GM18951 (cell line): Measurements from ENCODE around the gene LANCL2.

ENCODE experiments used
- POLR2A ChIP-seq: IDR thresholded peaks from 4 replicates; pipeline ENCODE4 v1.6.1; 2011; ENCODE audit warnings: mild to moderate bottlenecking; ENCODE audit not compliant: insufficient read length, insufficient read depth; ENCODE audit errors: extremely low read depth
- in situ Hi-C: fragments of 300-500 bp; cut with MboI; formaldehyde crosslinking; loops from one replicate; pipeline ENCODE4 v1.12.0; 2022; ENCODE audit warnings: low sequenced_read_pairs, mixed read lengths, inconsistent platforms; ENCODE audit not compliant: unreplicated experiment

The LANCL2 gene

DNA sequence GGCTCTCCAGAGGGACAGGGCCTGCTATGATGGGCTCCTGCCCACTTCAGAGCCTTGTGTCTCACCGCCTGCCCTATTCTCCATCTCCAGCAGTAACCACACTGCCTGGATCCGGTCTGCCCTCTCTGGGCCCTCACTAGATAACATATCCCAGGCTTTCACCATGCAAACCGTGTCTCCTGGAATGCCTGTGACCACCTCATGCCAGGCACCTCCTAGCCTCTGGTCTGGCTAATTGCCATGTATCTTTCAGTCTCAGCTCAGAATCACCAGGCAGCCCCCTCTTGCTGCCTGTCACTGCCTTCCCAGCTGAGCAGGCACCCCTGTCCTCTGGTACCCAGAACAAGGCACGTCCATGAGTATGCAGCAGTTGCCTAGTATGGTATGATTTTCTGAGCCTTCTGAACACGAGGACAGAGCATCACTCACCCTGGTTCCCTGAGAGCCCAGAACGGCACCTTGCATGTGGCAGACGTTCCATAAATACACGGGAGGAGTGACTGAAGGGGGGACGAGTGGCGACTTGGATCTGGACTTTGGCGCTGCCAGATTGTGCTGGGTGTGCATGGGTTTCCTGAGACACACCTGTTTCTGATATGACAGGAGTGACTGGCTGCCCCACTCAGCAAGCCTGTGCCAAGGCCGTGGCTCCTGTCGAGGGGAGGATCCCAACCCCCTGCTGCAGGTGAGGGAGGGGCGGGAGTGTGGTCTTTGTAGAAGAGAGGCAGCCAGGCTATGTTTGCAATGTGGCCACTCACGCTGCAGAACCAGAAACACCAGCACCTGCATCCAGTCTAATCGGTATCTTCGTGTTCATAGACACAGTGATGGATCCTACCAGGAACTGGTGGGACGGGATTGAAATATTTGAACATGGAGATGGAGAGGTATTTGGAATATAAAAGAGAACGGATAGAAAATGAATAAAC lies 112.0 kb downstream of the LANCL2 start:
- in situ Hi-C loops = no loop called here

DNA sequence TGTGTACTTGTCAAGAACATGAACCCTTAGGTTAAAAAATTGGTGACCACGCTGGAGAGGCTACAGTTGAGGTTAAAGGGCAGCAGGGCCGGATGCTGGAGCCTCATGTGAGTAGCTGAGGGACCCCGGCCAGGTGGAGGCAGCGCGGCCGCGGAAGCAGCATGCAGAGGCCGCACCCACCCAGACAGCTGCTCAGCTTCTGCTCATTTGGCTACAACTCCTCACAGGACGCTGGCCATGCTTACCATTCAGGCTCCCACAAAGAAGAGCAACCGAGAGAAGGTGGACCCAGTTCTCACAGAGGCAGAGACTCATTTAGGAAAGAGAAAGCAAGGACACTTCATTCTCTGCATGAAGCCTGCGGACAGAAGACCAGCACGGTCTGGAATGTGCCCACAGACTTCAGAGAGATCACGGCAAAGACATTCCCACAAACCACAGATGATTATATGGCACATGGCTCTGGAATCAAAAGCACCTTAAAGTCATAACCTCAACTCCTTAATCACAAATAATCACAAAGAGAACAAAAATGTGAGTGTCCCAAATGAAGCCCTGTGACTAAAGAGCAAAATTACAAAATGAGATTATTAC lies 112.7 kb downstream of the LANCL2 start:
- in situ Hi-C loops = no loop called here
- TF ChIP-seq POLR2A = no peak

More for the DNA sequence above, 112.0 kb downstream of the LANCL2 start:
- TF ChIP-seq POLR2A = no peak

DNA sequence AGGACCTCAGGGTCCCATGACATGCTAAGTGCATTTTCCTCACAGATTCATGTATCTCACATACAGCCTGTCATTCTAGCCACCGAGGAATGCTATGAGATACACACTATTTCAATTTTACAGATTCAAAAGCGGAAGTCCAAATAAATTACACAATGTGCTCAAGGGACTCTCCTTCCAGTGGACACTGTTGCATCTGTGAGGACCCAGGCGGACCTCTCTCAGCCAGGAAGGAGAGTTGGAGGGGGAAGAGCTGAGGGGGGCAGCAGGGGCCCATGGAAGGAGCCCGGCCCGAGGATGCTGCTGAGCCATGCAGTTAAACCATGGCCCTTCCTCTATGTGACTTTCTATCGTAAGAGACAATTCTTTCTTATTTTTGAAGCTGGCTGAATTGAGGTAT lies 113.6 kb downstream of the LANCL2 start:
- in situ Hi-C loops = no loop called here
- no peak for TF ChIP-seq POLR2A

DNA sequence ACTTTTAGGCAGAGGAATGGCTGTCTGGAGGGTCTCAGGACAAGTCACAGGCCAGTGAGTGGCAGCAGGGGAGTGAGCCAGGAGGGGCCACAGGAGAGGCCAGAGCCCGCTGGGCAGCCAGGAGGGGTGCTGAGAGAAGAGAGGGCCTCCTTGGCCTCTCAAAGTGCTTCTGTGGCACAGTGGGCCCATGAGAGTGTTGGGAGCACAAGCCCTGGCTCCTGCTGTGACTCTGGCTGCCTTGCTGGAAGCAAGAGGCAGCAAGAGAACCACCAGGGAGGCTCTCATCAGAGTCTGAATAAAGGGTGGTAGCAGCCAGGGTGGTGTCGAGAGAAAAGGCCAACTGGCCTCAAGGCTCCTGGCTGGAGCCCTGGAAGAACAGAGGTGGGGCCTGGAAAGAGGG lies 116.0 kb downstream of the LANCL2 start:
- in situ Hi-C loops = no loop called here
- no peak for TF ChIP-seq POLR2A

DNA sequence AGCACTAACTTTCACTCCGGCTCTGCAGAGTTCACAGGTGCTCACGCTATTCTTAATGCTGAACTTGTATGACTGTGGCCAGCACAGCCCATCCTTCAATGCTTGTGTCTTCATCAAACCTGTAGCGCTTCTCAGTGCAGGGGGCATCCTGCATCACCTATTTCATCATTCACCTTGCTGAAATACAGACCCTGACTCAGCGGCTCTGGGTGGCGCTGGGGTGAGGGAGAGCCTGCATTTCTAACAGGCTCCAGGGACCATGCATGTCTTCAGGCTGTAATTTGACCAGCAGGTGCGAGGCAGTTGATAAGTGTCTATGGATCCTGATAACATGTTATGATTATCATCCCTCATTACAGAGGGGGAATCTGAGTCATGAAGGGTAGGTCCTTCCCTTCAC lies 117.9 kb downstream of the LANCL2 start:
- no peak for TF ChIP-seq POLR2A
- in situ Hi-C loops = no loop called here
